ENCODE measurements around the gene LDB2. TPM values are rescaled to one million over a fixed set of nuclear protein-coding genes. Genes with fewer than 3 reads are reported as not detected.

The LDB2 gene
- total RNA-seq, 1 donor from 2014 or later = not detected

DNA sequence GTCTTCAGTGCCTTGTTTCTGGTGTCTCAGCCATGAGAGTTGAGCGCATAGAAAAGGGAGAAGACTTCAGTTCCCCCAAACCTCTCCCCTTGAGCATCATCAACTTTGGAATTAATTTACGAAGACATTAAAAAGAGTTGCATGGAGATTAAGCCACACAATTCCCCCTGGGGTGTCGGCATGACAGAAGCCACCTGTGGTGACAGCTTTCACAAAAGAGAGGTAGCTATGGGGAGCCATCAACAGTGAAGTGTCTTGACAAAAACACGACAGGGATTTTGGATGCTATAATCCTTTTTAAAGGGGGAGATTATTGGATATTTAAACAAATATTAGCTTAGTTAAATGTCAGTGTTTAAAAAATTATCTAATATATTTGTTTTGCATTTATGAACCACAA lies 307.6 kb downstream of the LDB2 start:
- Mint-ChIP-seq H3K27ac (no peak overlapping the region), H3K4me3 (ENCODE audit: low read depth) (no peak overlapping the region), H3K9me3 (ENCODE audit: low read depth) (no peaks in the 10 kb centered on the region), H3K4me1 (ENCODE audit: low read depth) (no peaks in the 10 kb centered on the region), H3K27me3 (no peaks in the 10 kb centered on the region), H3K36me3 (ENCODE audit: insufficient read depth) (no peaks in the 10 kb centered on the region)
- no peak for TF ChIP-seq CTCF (IDR thresholded peaks at IDR 0.05; ENCODE audit: unreplicated experiment)
- no peak for DNase-seq (ENCODE audit: low spot score, unreplicated experiment)

- Mint-ChIP-seq H3K9me3 (ENCODE audit: low read depth) (no peaks in the 10 kb centered on the region), H3K27me3 (no peaks in the 10 kb centered on the region), H3K4me3 (ENCODE audit: low read depth) (no peak overlapping the region), H3K36me3 (ENCODE audit: insufficient read depth) (no peaks in the 10 kb centered on the region), H3K4me1 (ENCODE audit: low read depth) (no peaks in the 10 kb centered on the region), H3K27ac (no peak overlapping the region)
- TF ChIP-seq CTCF (IDR thresholded peaks at IDR 0.05; ENCODE audit: unreplicated experiment) = no peak
- no peak for DNase-seq (ENCODE audit: low spot score, unreplicated experiment)
Measured at GRCh38 chr4:16588651-16589050, 309.8 kb downstream of the LDB2 start.

DNA sequence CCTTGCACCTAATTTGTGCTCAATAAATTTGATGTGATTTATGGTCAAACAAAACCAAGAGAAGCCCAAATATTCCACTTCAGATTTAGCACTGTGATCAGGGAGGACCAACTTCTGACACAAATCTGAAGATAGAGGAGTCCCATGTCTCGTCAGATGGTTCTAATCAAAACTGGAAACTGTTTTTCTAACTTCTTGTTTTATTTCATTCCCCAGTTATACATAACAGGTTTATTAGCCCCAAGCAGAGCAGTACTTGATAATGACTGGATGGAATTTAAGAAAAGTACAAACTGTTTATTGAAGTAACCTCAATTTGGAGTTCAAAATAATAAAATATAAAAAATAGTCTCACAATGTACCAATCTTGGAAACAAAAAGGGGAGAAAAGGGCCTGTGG lies 310.3 kb downstream of the LDB2 start:
- Mint-ChIP-seq H3K27ac (no peak overlapping the region), H3K4me3 (ENCODE audit: low read depth) (no peak overlapping the region), H3K4me1 (ENCODE audit: low read depth) (no peaks in the 10 kb centered on the region), H3K9me3 (ENCODE audit: low read depth) (no peaks in the 10 kb centered on the region), H3K36me3 (ENCODE audit: insufficient read depth) (no peaks in the 10 kb centered on the region), H3K27me3 (no peaks in the 10 kb centered on the region)
- no peak for TF ChIP-seq CTCF (IDR thresholded peaks at IDR 0.05; ENCODE audit: unreplicated experiment)
- no peak for DNase-seq (ENCODE audit: low spot score, unreplicated experiment)

GRCh38 chr4:16585053-16585452 lies 313.4 kb downstream of the LDB2 start:
- H3K27ac Mint-ChIP-seq = no peak overlapping the region
- no peak for TF ChIP-seq CTCF (IDR thresholded peaks at IDR 0.05; ENCODE audit: unreplicated experiment)
- no peaks in the 10 kb centered on the region for H3K36me3 Mint-ChIP-seq (ENCODE audit: insufficient read depth)
- no peak for DNase-seq (ENCODE audit: low spot score, unreplicated experiment)
- H3K4me1 Mint-ChIP-seq (ENCODE audit: low read depth) = no peaks in the 10 kb centered on the region
- peaks cover 6% of the 10 kb centered on the region for H3K27me3 Mint-ChIP-seq
- H3K9me3 Mint-ChIP-seq (ENCODE audit: low read depth) = no peaks in the 10 kb centered on the region
- no peak overlapping the region for H3K4me3 Mint-ChIP-seq (ENCODE audit: low read depth)

DNA sequence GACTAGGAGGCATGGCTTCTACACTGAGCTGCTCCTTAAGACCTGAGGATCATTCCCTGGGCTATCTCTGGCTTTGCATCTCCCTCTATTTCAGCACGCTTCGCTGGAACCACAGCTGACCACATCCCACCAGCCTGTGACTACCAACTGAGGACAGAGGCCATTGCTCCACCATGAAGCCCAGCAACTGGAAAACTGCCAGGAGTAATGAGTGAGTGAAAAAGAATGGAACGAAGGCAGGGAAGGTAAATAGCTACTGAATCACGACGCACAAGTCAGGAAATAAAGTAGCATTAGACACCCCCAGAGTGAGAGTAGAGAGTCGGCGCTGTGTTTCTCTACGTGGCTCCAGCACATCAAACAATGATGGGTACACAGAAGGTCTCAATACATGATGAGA lies 314.7 kb downstream of the LDB2 start:
- Mint-ChIP-seq H3K27ac (no peak overlapping the region), H3K27me3 (peaks cover 9% of the 10 kb centered on the region), H3K36me3 (ENCODE audit: insufficient read depth) (no peaks in the 10 kb centered on the region), H3K9me3 (ENCODE audit: low read depth) (no peaks in the 10 kb centered on the region), H3K4me1 (ENCODE audit: low read depth) (no peaks in the 10 kb centered on the region), H3K4me3 (ENCODE audit: low read depth) (no peak overlapping the region)
- TF ChIP-seq CTCF (IDR thresholded peaks at IDR 0.05; ENCODE audit: unreplicated experiment) = no peak
- no peak for DNase-seq (ENCODE audit: low spot score, unreplicated experiment)

All from progenitor cell of endocrine pancreas (in vitro differentiated cells).